HTERT RPE-1 (cell line): ENCODE data around the gene TMTC2.
"Not testable (repeated sequence)": the region's sequence is repeated elsewhere in the genome, so short reads cannot be mapped to it uniquely, and the experiment has no call there.

Experiments used
- in situ Hi-C: fragments of 300-500 bp; cut with MboI; formaldehyde crosslinking; loops from 4 replicates; pipeline ENCODE4 v1.14.3; 2020; ENCODE audit warnings: low sequenced_read_pairs

Gene TMTC2

DNA sequence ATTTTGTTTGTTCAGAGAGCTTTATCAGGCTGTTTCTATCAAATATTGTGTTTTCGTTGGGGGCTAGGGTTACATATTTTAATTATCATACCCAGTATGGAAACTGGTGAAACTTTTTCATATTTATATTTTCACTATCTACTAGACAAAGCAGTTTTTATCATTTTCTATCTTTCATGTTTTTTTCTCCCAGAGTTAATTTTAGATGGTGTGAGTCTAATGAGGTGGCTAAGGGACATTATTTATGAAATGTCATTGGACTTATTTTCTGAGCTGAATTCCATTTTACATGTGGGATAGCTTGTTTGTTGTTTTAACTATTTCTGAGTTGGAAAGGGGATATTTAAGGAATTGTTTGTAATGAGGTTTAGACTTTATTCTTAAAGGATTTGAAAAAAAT lies 100.3 kb downstream of the TMTC2 start:
- in situ Hi-C loops, result no loop called here

DNA sequence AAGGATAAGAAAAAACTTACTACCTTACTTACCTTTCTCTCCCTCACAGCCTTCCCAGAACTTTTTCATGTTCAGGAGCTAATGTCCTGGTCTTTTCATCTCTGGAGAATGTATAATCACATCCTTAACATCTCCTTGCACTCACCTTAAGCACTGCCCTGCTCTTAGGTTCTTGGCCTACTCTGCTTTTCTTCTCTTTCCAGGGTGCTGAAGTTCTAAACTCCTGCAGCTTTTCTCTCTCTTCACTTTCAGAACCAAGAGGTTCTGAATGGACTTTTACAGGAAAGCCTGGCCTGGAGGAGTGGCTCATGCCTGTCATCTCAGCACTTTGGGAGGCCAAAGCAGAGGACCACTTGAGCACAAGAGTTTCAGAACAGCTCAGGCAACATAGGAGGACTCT lies 101.9 kb downstream of the TMTC2 start:
- in situ Hi-C loops, result no loop called here

DNA sequence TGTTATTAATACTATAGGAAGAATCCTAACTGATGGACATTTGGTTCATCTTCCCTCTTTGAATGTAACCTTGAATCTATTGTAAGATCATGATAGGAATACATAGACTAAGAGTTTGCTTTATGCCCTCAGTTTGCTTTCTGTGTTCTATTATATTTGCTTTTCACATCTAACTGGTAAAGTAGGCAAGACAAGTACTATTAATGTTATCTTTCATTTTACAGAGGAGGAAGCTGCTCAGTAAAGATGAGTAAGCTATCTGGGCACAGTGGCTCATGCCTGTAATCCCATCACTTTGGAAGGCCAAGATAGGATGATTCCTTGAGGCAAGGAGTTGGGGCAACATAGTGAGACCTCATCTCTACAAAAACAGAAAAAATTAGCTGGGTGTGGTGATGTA lies 103.0 kb downstream of the TMTC2 start:
- in situ Hi-C loops, result no loop called here

DNA sequence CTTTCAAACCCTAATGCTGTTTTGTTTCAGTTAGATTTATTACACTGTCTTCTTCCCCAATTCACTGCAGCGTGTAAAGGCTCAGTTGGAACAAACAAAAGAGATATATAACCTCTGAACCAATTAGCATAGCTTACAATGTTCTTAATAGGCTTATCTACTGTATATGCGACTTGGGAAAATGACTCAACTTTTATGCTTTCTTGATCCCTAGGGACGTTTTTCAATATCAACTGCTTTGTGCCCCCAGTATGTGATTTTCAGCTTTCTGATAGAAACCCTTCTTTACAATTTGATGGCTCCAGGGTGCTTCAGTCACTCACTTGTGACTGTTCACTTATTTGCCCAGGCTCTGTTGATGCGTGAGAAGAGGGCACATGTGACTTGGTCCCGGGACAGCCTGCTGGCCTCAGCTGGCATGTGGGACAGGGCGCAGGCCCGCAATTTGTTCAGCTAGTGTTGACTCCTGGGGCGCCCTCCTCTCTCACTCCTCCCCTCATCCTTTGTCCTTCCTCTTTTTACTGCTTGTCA lies 107.1 kb downstream of the TMTC2 start:
- in situ Hi-C loops, result no loop called here

DNA sequence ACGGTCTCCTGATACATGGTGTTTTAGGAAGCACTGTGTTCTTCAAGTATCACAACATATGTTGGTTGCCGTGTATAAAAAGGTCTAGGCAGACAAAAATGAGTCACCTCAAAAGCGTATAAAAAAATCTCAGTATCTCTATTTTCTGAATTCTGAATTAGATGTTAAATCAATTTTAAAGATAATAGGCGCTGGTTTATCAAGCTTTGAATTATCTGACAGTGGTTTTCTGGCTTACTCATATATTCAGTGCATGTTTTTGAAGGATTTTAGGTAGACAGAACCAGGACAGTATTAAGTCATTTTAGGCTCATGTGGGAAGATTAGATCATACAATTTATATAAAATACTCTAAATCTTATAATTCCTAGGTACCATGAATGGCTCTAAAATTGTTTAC lies 110.8 kb downstream of the TMTC2 start:
- in situ Hi-C loops, result no loop called here

DNA sequence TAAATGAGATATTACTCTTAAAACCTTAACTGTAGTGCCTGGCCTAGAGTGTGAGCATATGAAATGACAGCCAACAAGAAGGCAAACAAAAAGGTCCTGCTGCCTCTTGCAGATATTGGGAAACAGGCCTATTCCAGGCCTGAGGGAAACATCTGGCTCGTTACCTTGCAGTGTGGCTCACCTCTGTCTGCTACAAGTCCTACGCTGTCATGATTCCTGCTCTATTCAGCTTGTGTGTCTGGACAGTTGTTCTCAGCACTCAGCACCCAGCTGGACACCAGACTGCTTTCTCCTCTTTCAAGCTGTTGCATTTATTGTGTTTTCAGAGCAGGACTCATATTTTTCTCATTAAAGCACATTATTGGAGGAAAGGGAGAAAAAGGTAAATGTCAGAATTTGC lies 113.5 kb downstream of the TMTC2 start:
- in situ Hi-C loops, result no loop called here

DNA sequence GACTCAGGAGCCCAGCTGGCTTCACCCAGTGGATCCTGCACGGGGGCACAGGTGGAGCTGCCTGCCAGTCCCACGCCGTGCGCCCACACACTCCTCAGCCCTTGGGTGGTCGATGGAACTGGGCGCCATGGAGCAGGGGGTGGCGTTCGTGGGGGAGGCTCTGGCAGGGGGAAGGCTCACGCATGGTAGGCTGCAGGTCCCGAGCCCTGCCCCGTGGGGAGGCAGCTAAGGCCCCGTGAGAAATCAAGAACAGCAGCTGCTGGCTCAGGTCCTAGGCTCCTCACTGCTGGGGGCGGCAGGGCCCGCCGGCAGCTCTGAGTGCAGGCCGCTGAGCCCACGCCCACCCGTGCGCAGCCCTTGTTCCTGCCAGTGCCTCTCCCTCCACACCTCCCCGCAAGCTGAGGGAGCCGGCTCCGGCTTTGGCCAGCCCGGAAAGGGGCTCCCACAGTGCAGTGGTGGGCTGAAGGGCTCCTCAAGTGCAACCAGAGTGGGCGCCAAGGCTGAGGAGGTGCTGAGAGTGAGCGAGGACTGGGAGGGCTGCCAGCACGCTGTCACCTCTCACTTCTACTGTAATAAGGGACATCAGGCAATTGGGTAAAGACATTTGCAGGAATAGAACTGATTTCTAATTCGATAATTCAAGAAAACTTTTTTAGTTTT lies 115.4 kb downstream of the TMTC2 start:
- in situ Hi-C loops, result no loop called here

DNA sequence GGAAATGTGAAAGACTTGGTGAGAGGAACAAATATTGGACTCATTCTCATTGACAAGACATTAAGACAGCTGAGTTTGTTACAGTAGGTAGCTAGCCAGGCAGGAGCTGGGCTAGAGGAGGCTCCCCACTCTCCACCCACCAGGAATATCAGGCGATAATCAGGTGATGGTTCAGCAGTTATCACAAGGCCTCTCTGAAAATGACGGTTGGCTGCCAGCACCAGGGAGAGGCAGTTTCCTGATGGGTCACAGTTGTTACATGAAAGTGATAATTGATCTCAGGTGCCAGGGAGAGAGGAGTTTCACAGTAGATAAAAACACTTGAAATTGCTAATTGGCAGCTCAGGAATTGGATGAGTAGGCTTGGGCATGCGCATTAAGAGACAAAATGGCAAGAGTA lies 116.5 kb downstream of the TMTC2 start:
- in situ Hi-C loops, result no loop called here

DNA sequence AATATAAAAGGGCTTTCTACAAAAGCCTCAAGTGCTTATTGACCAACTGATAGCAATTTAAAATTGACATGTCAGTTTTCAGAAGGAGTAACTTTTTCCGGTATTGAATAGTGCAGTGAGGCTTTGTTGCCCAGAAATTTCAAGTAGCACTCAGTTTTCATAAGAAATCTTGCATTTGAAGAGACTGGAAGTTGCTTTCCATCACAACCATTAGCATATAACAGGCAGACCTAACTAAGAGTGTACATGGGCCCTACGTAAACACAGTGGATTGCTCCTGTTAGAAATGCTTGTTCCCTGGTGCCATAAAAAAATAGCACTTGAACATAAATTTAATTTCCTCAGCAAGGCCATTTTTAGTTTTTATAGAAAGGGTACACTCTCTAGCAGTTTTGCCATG lies 117.9 kb downstream of the TMTC2 start:
- in situ Hi-C loops, result no loop called here

DNA sequence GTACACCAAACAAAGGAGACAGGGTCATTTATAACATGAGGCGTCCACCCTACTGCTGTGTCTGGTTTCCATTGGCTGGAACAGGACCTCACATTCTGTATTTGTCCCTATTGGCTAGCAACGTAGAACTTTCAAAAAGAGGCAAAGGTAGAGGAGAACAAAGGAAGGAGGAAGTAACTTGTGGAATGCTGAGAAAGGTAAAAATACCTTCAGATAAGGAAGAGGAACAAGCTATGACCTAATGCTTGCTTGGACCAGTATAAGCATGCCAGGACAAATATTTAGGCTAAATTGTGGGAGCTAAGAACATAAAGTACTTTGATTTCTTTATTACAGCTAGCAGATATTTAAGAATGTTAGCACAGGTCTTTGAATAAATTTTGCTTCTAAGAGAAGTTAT lies 118.3 kb downstream of the TMTC2 start:
- in situ Hi-C loops, result not testable (repeated sequence)

DNA sequence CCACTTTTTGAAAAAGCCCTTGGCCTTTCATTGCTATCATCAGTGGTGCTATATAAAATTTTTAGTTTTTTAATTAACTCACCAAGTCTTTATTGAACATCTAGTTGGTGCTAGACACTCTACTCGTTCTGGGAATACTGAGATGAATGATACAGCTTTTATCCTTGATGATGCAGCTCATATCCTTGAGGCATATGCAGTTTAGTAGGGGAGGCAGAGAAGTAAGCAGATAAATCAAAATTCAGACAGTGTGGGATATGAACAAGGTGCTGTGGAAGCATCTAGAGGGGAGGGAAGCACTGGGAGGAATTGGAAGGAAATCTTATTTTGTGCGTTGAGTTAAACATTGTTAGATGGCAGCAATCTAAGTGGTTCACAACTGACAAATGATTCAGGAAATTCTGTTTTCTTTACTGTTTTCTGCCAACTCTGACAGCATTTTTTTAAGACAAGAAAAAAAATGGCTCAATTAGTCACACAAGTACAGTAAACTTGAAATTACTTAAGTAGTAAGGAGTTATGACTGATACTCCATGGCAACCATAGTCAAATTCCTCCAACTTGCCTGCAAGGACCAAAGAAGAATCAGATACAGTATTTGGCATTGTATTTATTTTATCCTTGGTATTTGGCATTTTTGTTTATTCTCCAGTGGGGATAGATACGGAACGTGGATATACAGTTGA lies 119.2 kb downstream of the TMTC2 start:
- in situ Hi-C loops, result no loop called here

DNA sequence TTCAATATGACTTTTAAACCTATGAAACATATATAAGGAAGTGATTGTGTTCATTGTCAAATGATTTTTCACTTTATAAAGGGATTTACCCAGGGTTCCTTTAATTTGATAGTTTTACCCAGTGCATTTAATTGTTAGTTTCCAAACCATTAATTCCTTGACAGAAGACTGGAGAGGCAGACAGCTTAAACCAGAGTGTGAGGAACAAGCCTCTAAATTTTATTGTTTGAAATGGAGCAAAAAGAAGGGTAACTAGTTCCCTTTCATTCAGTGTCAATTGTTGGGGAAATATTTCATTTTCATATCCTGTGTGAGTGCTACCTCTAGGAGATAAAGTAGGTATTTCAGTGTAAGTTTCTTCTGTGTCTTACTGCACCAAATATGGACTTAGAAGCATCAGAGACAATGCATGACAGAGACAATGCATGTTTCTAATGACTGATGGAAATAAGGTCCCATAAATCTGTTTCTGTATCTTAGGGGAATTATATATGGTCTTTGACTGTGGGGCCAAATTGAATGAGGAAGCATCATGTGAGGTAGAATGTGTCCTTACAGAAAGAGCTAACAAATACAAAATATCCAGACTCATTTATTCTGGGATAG lies 120.5 kb downstream of the TMTC2 start:
- in situ Hi-C loops, result no loop called here

DNA sequence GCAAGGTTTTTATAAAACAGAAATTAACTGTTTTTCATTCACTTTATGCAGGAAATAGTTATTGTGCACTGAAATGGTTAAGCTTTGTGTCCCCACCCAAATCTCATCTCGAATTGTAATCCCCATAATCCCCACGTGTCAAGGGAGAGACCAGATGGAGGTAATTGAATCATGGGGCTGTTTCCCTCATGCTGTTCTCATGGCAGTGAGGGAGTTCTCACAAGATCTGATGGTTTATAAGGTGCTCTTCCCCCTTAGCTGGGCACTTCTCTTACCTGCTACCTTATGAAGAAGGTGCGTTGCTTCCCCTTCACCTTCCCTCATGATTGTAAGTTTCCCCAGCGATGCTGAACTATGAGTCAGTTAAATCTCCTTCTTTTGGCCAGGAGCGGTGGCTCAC lies 123.9 kb downstream of the TMTC2 start:
- in situ Hi-C loops, result no loop called here

DNA sequence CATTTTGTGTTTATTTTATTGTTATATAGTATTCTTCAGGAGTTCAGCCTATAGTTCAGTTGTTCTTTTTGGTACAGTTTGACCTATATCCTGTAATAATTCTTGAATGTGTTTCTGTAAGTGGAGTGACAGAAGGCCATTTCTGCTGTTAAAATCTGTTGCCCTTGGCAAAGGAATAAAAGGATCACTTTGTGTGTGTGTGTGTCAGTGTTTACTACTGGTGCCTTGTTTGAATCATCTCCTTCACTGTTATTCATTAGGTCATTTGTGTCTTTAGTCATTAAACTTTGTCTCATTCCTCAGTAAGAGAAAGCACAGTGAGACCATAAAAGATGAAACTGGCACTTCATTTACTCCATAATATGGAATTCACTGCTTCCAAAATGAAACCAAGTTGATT lies 130.7 kb downstream of the TMTC2 start:
- in situ Hi-C loops, result no loop called here

DNA sequence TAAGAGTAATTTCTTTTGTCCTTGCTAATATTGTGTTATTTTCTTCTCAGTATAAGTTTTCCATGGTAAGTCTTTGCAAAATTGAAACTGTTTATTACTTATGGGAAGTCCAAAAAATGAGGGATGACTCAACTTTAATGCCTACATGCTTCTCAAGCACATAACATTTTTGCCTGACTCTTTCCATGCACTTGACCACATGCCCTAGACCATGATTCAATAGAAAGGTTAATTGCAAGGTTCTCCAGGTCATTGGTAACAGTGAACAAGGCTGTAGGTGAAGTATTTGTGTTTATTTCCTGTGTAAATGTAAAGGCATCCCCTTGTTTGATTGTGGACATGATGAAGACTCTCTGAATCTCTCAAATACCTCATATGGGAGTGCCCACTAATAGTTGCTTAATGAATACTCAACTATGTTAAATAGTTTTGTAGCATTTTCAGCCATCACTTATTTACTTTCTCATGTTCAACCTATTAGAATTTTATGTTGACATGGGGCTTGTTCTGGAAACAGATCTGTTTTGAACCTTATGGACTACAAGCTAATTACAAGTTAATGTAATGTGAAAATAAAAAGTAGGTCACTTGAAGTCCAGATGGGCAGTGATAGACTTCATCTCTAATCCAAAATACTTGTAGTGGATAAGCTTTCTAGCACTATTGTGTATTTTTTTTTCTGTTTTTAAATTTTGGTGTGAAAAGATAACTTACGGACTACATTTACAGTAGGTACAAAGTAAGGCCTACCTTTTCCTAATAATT lies 131.7 kb downstream of the TMTC2 start:
- in situ Hi-C loops, result no loop called here

DNA sequence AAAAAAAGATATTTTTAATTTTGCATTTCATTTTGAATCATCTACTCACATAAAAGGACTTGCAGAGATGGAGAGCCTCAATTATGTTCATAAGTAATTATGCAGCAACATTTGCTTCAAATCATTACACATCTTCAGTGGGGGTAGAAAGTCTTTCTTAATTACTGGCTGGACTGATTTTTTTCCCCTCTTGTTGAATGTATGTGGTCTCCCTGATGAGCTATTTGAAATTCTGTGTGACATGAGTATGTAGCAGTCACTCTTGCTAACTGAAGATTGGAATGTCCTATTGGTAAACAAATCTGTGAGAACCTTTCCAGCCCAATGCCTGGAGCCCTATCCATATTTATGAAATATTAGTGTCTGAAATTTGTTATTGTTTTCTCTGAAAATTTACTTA lies 139.8 kb downstream of the TMTC2 start:
- in situ Hi-C loops, result no loop called here

DNA sequence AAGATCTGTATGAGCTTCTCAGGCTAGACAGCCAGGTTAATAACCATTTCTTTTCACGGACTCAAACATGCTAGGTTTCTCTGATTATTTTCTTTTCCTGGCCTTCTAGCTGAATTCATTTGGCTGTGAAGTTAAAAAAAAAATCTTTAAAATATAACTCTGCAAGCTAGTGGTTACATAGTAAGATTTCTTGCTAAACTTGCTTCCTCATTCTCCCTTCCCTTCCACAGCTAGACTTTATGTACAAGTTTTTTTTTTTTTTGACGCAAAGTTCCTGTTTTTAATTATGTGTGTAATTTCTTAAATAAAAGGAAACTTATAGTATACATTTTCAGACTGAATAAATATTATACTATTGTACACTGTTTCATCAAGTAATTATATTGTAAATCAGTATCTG lies 145.4 kb downstream of the TMTC2 start:
- in situ Hi-C loops, result no loop called here

DNA sequence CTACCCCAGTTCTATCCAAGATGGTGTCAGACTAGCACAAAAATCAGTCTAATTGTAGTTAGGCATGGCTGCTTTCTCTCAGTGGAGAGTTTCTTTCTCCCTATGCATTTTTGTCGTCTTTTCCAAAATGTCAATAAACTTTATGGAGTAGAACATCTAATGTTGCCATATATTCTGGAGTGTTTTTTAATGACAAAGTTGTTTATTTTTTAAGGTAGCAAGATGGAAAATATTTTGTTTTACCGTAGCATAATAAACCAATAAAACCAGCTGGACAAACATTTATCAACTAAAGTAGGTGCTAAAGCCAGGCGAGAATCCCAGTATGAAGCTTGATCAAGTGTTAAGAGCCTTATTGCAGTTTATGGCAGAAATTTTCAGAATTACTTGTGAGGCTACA lies 146.3 kb downstream of the TMTC2 start:
- in situ Hi-C loops, result no loop called here

DNA sequence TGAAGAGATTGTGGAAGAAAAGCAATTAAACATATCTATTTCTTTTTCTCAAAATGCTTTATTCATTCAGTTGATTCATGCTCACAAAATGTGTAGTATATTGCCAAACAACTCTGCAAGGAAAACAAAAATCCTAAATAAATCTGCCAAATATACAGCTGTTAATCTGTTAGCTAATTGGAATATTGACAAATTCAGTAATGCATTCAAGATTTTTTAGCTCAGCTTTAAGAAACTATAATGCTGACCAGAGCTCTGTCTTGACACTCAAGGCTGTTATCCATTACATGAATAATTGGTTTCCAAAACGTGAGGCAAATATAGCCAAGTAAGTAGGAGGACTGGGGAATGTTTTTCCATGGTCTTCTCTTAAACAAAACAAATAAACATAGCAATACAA lies 146.8 kb downstream of the TMTC2 start:
- in situ Hi-C loops, result no loop called here

DNA sequence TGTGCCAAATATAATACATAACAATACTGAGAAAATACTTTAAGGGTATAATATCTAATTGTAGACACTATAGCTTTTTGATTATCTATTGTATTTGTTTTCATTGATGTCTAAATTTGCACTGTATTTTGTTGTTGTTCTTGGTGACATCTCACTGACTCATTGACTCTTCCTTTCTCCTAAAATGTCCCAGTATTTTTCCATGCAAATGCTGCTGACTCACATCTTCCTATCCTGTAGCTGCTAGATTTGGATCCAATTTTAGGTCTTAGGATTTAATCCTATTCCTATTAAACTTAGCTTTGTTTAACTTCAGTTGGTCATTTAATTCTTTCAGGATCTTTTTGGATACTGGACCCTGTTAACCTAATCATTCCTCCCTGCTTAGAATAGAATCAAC lies 148.5 kb downstream of the TMTC2 start:
- in situ Hi-C loops, result no loop called here

DNA sequence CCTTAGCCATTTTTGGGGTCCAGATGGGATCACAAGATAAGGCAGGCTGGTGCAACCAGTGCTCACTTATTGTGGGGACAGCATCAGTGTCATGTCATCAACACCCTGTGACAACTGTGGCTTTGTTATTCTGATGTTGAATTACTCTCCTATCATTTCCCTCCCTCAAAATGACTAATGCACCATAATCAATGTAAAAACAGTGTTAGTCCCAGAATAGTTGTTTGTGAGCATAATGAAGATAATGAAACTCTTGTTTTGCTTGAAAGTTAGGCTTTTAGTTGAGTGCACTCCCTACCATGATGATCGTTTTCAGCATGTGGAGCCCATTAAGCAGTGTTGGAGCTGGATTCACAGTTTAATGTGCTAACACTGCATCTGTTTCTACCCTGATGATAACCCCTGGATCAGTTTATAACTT lies 151.4 kb downstream of the TMTC2 start:
- in situ Hi-C loops, result no loop called here

DNA sequence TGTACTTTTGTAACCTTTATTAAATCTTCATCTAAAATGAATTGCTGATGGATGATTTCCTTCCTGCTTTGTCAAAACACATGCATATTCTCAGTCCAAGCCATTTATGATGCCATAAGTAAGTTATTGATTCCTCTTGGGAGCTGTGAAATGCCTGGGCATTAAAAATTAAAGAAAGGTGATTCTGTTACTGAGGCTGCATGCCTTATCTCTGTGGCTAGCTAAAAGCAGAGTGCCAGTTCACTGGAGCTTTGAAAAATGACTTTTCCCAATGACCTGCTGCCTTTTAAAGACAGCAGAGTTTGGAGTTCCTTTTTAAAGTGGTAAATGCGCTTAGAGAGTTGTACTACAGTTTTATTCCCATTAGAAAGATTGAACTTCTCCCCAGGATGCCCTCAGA lies 152.1 kb downstream of the TMTC2 start:
- in situ Hi-C loops, result no loop called here
